T-helper 17 cell (primary cell): ENCODE data around the gene CDH26. TPM values are rescaled to one million over a fixed set of nuclear protein-coding genes. Genes with fewer than 3 reads are reported as not detected.

ENCODE experiments used
- ATAC-seq: fragments of 150-1000 bp; cut with Tn5 transposase; 2 replicates; pipeline ENCODE4 v1.10.0; 2021; ENCODE audit warnings: mild to moderate bottlenecking, moderate library complexity
- DNase-seq, 3 donors: peaks; one replicate each; pipeline versions ENCODE4 v3.0.0 to v3.0.0-alpha.2; 2020 to 2021
- H3K9me3 ChIP-seq: one replicate; pipeline ENCODE4 v1.7.0; 2013; ENCODE audit warnings: low read length, mild to moderate bottlenecking; ENCODE audit not compliant: control insufficient read depth, poor library complexity, severe bottlenecking
- H3K27ac Mint-ChIP-seq: one replicate; pipeline ENCODE4 v1.8.0; 2022; ENCODE audit warnings: mild to moderate bottlenecking, moderate library complexity, mixed read lengths
- H3K27me3 Mint-ChIP-seq: one replicate; pipeline ENCODE4 v1.8.0; 2022; ENCODE audit warnings: mixed read lengths
- H3K36me3 Mint-ChIP-seq: one replicate; pipeline ENCODE4 v1.8.0; 2022; ENCODE audit warnings: low read depth, mixed read lengths
- H3K4me1 Mint-ChIP-seq: one replicate; pipeline ENCODE4 v1.8.0; 2022; ENCODE audit warnings: mild to moderate bottlenecking, mixed read lengths
- H3K4me3 Mint-ChIP-seq: one replicate; pipeline ENCODE4 v1.8.0; 2022; ENCODE audit warnings: mild to moderate bottlenecking, moderate library complexity, mixed read lengths
- total RNA-seq, 4 donors: library from RNA in 2 of 4; stranded (reverse) in 2 of 4; gene quantifications; one replicate each; pipeline ENCODE4 v1.2.3 and lab custom pipeline; 2022 to 2026

The CDH26 gene
- total RNA-seq, 2 donors from 2014 or later: 0.37 to 1.9 TPM

DNA sequence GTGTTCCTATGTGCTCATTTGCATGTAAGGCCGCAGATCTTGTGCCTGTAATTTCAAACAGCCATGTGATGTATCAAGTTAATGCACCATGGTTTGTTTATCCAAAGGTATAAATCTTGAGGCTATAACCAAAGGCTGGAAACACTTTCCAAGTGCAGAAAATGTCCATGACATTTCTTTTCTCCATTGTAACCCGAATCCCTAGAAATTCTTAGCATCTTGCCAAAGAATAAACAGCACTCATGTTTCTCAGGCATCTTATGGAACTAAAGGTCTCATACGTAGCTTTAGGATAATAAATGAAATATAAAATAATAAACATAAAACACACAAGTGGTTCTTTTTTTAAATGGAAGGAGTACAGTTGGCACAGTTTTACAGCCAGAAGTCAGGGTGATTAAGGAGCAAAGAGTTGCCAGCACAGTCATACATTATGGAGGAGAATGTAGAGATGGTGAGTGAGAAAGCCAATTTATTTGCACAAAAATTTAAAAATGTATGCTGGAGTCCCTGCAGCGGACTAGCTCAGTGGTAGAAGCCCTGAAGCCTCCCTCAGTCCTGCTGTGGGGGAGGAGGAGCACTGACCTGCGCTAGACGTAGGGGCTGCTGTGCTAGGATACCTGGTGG, 18.0 kb downstream of the CDH26 start:
- Mint-ChIP-seq H3K4me1 (peaks cover 2% of the 10 kb centered on the region), H3K36me3 (peaks cover 3% of the 10 kb centered on the region), H3K27ac (no peak overlapping the region), H3K27me3 (no peaks in the 10 kb centered on the region), H3K4me3 (no peak overlapping the region)
- DNase-seq: no peak
- ATAC-seq: no peak
- no peaks in the 10 kb centered on the region for H3K9me3 ChIP-seq

- no peaks in the 10 kb centered on the region for H3K9me3 ChIP-seq
- Mint-ChIP-seq H3K4me3 (no peak overlapping the region), H3K27ac (no peak overlapping the region), H3K4me1 (peaks cover 2% of the 10 kb centered on the region), H3K27me3 (no peaks in the 10 kb centered on the region), H3K36me3 (peaks cover 2% of the 10 kb centered on the region)
- no peak for ATAC-seq
- DNase-seq: no peak
Measured at GRCh38 chr20:59977086-59977485, 18.9 kb downstream of the CDH26 start.

- no peaks in the 10 kb centered on the region for H3K27me3 Mint-ChIP-seq
- no peak overlapping the region for H3K4me3 Mint-ChIP-seq
- ATAC-seq: no peak
- no peaks in the 10 kb centered on the region for H3K9me3 ChIP-seq
- no peaks in the 10 kb centered on the region for H3K4me1 Mint-ChIP-seq
- H3K36me3 Mint-ChIP-seq: peaks cover 5% of the 10 kb centered on the region
- no peak for DNase-seq
- H3K27ac Mint-ChIP-seq: no peak overlapping the region
Measured at GRCh38 chr20:59983076-59983475, 24.9 kb downstream of the CDH26 start.

DNA sequence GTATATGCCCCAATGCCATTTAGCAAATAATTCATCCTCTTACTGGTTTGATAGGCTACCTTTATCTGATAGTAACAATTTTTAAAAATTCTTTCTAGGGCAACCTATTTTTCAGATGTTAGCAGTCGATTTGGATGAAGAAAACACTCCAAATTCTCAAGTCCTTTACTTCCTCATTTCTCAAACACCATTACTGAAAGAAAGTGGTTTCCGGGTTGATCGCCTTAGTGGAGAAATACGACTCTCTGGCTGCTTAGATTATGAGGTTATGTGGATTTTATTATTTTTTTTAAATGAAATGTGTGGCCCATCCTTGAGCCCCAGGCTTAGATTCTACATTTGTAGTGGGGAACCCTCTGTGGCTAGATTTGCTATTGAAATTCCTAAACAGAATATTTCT, 26.3 kb downstream of the CDH26 start:
- Mint-ChIP-seq H3K36me3 (peaks cover 5% of the 10 kb centered on the region), H3K4me3 (no peak overlapping the region), H3K27ac (no peak overlapping the region), H3K4me1 (no peaks in the 10 kb centered on the region), H3K27me3 (no peaks in the 10 kb centered on the region)
- no peaks in the 10 kb centered on the region for H3K9me3 ChIP-seq
- DNase-seq (no peak), ATAC-seq (no peak)

DNA sequence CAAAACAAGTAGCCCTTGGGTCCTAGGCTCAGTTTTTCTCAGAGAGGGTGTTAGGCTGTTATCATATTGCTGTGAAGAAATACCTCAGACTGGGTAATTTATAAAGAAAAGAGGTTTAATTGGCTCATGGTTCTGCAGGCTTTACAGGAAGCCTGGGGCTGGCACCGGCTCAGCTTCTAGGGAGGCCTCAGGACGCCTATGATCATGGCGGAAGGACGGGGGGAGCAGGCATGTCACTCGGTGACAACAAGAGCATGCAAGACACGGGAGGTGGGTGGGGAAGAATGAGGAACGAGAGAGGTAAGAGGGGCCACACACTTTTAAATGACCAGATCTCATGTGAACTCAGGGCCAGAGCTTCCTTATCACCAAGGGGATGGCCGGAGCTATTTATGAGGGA, 26.9 kb downstream of the CDH26 start:
- Mint-ChIP-seq H3K27me3 (no peaks in the 10 kb centered on the region), H3K4me3 (no peak overlapping the region), H3K4me1 (no peaks in the 10 kb centered on the region), H3K27ac (no peak overlapping the region), H3K36me3 (peaks cover 5% of the 10 kb centered on the region)
- DNase-seq: no peak
- ATAC-seq: no peak
- H3K9me3 ChIP-seq: no peaks in the 10 kb centered on the region

DNA sequence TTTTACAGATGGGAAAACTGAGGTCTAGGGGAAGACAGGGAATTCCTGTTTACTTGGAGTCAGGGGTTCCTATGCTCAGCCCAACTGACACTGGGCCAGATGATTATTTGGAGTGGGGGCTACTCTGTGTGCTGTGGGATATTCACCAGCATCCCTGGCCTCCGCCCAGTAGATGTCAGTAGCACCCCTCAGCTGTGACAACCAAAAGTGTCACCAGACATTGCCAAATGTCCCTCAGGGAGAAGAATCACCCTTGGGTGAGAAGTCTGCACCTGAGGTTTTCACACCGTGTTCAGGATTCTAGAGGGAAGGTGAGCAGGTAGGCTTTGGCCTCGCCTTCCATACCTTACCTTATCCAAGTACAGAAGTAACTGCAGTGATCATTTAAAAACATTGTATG, 27.6 kb downstream of the CDH26 start:
- no peak overlapping the region for H3K27ac Mint-ChIP-seq
- no peak overlapping the region for H3K4me3 Mint-ChIP-seq
- no peaks in the 10 kb centered on the region for H3K27me3 Mint-ChIP-seq
- peaks cover 5% of the 10 kb centered on the region for H3K36me3 Mint-ChIP-seq
- ATAC-seq: no peak
- no peaks in the 10 kb centered on the region for H3K4me1 Mint-ChIP-seq
- H3K9me3 ChIP-seq: no peaks in the 10 kb centered on the region
- DNase-seq: no peak

DNA sequence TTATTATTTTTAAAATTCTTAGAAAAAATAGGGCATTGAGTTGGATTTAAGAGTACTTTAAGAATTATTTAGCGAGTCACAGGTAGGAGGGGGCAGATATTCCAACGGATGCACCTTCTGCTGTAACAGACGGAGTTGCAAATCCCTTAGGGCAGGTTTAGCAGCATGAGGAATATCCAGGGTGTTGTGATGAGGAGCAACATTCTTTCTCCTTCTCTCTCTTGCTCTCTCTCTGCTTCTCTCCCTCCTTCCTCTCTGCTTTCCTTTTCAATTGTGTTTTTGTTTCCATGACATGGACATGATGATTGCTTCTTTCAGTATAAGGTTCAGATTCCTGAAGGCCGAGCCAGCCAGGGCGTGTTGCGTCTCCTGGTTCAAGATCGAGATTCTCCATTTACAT, 28.9 kb downstream of the CDH26 start:
- Mint-ChIP-seq H3K4me3 (no peak overlapping the region), H3K36me3 (peaks cover 3% of the 10 kb centered on the region), H3K27ac (no peak overlapping the region), H3K4me1 (no peaks in the 10 kb centered on the region), H3K27me3 (no peaks in the 10 kb centered on the region)
- no peak for DNase-seq
- ATAC-seq: no peak
- no peaks in the 10 kb centered on the region for H3K9me3 ChIP-seq

GRCh38 chr20:59988141-59988540, 29.9 kb downstream of the CDH26 start:
- H3K9me3 ChIP-seq: no peaks in the 10 kb centered on the region
- peaks cover 2% of the 10 kb centered on the region for H3K36me3 Mint-ChIP-seq
- no peak for DNase-seq
- ATAC-seq: no peak
- no peak overlapping the region for H3K4me3 Mint-ChIP-seq
- H3K27me3 Mint-ChIP-seq: no peaks in the 10 kb centered on the region
- H3K4me1 Mint-ChIP-seq: no peaks in the 10 kb centered on the region
- no peak overlapping the region for H3K27ac Mint-ChIP-seq

GRCh38 chr20:59992526-59993084, 34.4 kb downstream of the CDH26 start:
- peaks cover 3% of the 10 kb centered on the region for H3K36me3 Mint-ChIP-seq

GRCh38 chr20:59993736-59994430, 35.7 kb downstream of the CDH26 start:
- Mint-ChIP-seq H3K27ac (no peak overlapping the region), H3K4me3 (no peak overlapping the region), H3K4me1 (no peaks in the 10 kb centered on the region), H3K27me3 (peaks cover 11% of the 10 kb centered on the region), H3K36me3 (peaks cover 3% of the 10 kb centered on the region)
- no peaks in the 10 kb centered on the region for H3K9me3 ChIP-seq
- ATAC-seq (no peak), DNase-seq (no peak)

More at GRCh38 chr20:59992526-59993084, 34.4 kb downstream of the CDH26 start:
- no peak overlapping the region for H3K27ac Mint-ChIP-seq
- H3K9me3 ChIP-seq: no peaks in the 10 kb centered on the region
- ATAC-seq (no peak), DNase-seq (no peak)
- no peaks in the 10 kb centered on the region for H3K4me1 Mint-ChIP-seq
- peaks cover 11% of the 10 kb centered on the region for H3K27me3 Mint-ChIP-seq
- no peak overlapping the region for H3K4me3 Mint-ChIP-seq

DNA sequence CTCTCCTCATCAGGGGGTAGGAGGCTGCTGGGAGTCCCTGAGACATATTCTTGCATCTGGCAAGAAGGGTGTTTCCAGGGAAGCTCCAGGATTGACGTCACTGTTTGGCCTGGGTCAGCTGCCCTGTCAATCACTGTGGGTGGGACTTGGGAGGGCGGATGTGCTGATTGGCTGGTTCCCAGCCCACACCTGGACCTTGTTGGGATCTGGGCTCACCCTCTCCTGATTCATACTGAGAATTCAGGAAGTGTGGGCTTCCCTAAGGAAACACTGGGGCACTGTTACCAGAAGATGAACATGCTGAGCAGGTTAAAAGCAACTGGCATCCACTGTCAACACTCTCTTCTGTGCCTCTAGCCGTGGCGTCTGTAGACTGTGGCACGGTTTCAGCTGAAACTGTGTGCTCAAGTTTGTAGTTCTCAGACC, 36.5 kb downstream of the CDH26 start:
- no peaks in the 10 kb centered on the region for H3K9me3 ChIP-seq
- ATAC-seq: no peak
- DNase-seq: no peak
- peaks cover 3% of the 10 kb centered on the region for H3K36me3 Mint-ChIP-seq
- no peak overlapping the region for H3K27ac Mint-ChIP-seq
- H3K4me3 Mint-ChIP-seq: no peak overlapping the region
- peaks cover 11% of the 10 kb centered on the region for H3K27me3 Mint-ChIP-seq
- H3K4me1 Mint-ChIP-seq: no peaks in the 10 kb centered on the region

- Mint-ChIP-seq H3K4me1 (no peaks in the 10 kb centered on the region), H3K4me3 (no peak overlapping the region)
Measured at GRCh38 chr20:59996108-59996507, 37.9 kb downstream of the CDH26 start.

GRCh38 chr20:59997896-59998295, 39.7 kb downstream of the CDH26 start:
- Mint-ChIP-seq H3K4me1 (no peaks in the 10 kb centered on the region), H3K27me3 (peaks cover 11% of the 10 kb centered on the region), H3K27ac (no peak overlapping the region), H3K4me3 (no peak overlapping the region), H3K36me3 (peaks cover 6% of the 10 kb centered on the region)
- no peaks in the 10 kb centered on the region for H3K9me3 ChIP-seq
- no peak for ATAC-seq
- no peak for DNase-seq

More at GRCh38 chr20:59996108-59996507, 37.9 kb downstream of the CDH26 start:
- no peak for ATAC-seq
- Mint-ChIP-seq H3K36me3 (peaks cover 4% of the 10 kb centered on the region), H3K27me3 (peaks cover 11% of the 10 kb centered on the region), H3K27ac (no peak overlapping the region)
- H3K9me3 ChIP-seq: no peaks in the 10 kb centered on the region
- DNase-seq: no peak

GRCh38 chr20:59999502-59999901, 41.3 kb downstream of the CDH26 start:
- no peak for ATAC-seq
- H3K27me3 Mint-ChIP-seq: peaks cover 6% of the 10 kb centered on the region
- no peaks in the 10 kb centered on the region for H3K9me3 ChIP-seq
- no peak overlapping the region for H3K4me3 Mint-ChIP-seq
- peaks cover 6% of the 10 kb centered on the region for H3K36me3 Mint-ChIP-seq
- no peak for DNase-seq
- no peaks in the 10 kb centered on the region for H3K4me1 Mint-ChIP-seq
- H3K27ac Mint-ChIP-seq: no peak overlapping the region
